Sciatic nerve (tissue), 2 donors: ENCODE results near the gene FSTL4. TPM values are rescaled to one million over a fixed set of nuclear protein-coding genes. Genes with fewer than 3 reads are reported as not detected.

Source experiments
- ATAC-seq: fragments of 200-7000 bp; cut with Tn5 transposase; one replicate; pipeline ENCODE4 v1.9.1; 2020; ENCODE audit warnings: mild to moderate bottlenecking, moderate library complexity
- DNase-seq: peaks from one replicate; pipeline ENCODE4 v3.0.0-alpha.2; 2020; ENCODE audit warnings: low spot score
- intact Hi-C: fragments of 100-400 bp; cut with DNase I; formaldehyde crosslinking; loops from one replicate; pipeline ENCODE4 v1.14.2; 2022
- total RNA-seq: library from RNA; stranded (reverse); fragmentation: NEBNext Ultra II Directional; extraction: Animal tissue kit (Norgen Biotek cat#: 25700); gene quantifications from one replicate; pipeline ENCODE4 v1.2.1, GENCODE V29; 2021
- donor health status: DM: no; HTN: no; CAD: no.
- donor health status: DM: no; HTN: no; CAD: no.

The FSTL4 gene
- total RNA-seq, 1 donor from 2014 or later = not detected

DNA sequence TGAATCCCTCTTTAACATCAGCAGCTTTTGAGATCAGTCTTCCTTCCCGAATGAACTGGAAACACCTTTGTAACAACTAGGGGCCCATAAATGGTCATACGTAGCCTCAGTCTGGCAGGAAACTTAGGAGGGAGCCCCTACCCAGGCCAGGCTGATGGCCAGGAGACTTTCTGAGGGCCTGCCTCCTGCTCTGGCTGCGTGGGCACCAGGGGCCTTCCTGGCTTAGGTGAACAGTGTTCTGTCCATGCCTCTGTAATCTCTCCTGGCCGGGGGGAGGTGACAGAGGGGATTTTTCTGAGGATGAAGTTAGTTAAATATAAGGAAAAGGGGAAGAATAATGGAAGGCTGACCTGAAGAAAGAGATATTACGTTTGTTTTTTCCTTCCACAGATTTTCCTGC lies 843 bp upstream of the FSTL4 start:
- no peak for DNase-seq
- intact Hi-C loops = no loop called here
- no peak for ATAC-seq

DNA sequence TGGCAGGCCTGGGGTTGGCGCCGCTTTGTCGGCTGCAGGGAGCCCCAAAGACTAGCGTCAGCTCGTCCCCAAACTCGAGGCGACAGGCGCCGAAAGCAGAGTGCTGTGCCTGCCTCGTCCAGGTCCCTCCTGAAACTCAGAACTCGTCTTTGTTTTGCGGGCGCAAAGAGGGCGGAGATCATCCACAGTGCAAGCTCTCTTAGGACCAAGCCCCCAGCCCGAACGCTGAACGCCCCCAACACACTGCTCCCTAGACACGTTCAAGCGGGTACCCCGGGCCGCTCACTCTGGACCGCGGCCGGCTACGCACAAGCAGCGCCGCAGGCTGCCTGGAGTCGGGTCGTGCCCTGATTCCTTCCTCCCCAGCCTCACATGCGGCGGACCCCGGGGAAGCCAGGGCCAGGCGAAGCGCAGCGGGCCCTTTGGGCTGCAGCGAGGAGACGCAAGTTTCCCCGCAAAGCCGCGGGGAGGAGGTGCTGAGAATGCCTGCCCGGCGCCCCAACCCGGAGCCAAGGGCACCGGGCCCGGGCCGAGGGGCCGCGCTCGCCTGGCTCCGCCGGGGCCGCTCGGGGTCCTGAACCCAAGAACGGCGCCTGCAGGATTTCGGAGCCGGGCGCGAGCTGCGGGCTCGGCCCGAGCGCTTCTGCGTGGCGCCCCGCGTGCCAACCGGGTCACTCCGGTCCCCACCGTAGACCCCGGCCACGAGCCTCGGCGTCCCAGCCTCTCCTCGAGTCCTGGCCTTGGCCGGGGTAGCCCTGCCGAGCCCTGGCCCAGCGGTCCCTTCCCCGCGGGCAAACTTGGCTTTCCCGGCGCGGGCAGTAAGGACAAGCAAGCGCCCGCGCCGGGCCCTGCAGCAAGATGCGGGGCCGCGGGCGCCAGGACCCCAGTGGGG lies 738 bp downstream of the FSTL4 start:
- ATAC-seq (no peak), DNase-seq (no peak)
- intact Hi-C loops = no loop called here

DNA sequence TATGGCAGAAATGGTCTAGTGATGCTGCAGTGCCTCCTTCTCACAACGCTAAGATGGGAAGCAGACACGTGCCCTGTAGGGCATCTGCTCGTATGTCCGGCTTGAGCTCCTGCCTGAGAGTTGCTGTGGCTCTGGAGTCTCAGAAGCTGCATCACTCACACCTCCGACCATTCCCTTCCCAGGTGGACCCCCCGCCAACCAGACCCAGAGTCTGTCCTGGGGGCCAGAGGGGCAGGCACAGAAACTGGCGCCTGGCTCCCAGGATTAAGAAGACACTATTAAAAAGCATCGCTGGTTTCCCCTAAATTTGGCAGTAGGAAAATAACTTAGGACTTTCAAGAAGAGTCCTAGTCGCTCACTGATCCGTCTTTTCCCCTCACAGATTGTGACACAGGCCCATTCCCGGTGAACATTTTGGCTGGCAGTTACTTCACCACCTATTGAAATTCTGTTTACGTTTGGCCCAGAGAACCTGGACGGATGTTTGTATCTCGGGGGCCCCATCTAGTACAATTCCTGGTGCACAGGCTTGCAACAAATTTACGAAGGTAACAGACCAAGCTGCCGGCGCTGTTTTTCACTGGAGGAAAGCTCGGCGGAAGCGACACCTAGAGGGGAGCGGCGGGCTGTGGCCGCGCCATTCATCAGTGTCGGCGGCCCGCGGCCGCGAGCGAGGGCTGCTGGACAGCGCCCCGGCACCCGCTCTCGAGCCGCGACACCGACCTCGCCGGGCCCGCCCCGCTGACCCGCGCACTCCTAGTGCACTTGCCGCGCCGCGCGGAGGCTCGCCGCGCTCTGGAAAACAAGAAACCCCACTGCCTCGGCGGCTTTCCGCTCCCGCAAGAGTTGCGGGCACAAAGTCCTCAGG lies 1.6 kb downstream of the FSTL4 start:
- intact Hi-C loops = no loop called here
- DNase-seq = peak; percentile 74
- peak; percentile 89 for ATAC-seq

DNA sequence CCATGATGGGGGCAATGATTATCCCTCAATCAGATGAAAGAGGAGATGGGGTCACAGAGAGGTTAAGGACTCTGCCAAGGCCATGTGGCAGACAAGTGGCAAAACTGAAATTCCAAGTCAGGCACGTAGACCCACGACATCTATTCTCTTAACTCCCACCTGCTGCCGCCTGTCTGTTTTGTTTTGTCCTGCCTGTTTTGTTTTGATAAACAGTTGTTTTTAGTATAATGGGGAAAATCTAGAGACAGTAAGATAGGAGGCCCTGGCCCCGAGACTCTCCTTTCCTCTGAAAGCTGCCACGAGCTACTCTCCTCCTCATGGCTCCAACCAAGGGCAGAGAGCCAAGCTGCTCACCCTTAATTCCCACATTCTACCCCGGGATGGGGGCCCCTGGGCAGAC lies 4.9 kb downstream of the FSTL4 start:
- DNase-seq (no peak), ATAC-seq (no peak)
- intact Hi-C loops = no loop called here

DNA sequence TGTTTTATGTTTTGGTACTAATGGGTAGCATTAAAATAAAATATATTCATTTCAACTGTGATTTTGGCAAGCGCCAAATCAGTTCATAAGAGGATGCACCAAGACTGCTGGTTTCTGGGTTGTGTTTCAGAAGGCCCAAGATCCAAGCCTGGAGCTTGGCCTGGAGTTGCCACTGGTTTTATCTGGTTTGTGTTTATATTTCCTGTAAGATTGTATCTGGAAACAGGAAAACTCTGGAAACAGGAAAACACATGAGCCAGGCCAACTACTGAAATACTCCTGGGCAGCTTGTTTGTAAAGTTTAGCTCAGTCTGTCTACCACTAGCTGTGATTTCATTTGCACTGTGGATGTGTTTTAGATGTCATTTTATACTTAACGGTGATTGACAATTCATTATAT lies 5.5 kb downstream of the FSTL4 start:
- intact Hi-C loops = no loop called here
- DNase-seq (no peak), ATAC-seq (no peak)

DNA sequence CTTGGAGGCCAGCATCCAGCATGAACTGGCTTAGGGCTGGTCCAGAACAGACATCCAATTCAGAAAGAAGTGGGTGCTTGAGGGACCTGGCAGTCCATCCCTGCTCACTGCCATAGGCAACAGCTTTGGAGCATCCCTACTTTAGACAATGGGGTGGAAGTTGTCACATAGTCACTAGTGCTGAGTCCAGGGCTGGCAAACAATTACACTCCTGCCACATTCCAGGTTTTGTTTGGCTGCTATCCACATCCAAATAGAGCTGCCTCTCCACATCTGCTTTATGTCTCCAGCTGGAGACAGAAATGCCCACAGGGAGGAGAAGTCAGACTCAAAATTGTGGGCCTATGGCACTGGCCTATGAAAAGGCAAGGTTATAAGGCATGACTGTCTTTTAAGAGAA lies 7.0 kb downstream of the FSTL4 start:
- DNase-seq = no peak
- ATAC-seq = no peak
- intact Hi-C loops = no loop called here

DNA sequence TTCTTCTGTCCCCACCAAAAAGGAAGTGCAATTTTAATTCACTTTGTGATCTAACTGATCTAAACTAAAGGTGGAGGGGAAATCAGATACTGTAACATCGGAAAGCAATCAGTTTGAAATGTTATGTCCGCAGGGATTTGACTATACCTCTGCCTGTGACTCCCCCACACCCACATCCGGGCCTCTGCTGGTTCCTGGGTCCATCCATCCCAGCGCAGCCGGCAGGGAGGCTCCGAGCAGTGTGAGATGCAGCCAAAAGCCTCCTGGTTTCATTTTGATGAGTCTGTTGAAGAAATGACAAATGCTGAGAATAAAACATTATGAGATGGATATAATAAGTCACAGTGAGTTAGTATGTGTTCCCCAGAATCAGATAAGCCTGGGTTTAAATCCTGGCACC lies 8.6 kb downstream of the FSTL4 start:
- ATAC-seq (no peak), DNase-seq (no peak)
- intact Hi-C loops = no loop called here

DNA sequence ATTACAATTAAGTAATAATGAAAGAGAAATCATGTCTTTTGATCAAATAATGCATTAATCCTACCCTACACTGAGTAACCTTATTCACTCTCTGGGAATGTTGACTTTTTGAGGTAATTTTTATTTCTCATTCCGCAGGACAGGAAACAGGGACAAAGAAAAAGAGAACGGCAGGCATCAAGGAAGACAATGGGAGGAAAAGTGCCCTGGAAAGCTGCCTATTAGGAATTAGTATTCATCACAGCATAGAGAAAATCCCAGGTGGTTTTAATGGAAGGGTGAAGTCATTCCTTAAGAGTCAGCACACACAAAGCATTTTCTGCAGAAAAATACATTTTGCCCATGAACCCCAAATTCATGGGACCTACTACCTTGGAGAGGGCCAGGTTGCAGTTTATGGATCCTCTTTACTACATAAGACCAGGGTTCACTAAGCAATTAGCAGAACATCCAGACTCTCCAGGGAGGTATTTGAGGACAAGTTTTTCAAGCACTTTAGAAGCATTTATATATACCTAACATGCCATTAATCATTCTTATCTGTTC lies 9.4 kb downstream of the FSTL4 start:
- DNase-seq = no peak
- intact Hi-C loops = no loop called here
- ATAC-seq = no peak

DNA sequence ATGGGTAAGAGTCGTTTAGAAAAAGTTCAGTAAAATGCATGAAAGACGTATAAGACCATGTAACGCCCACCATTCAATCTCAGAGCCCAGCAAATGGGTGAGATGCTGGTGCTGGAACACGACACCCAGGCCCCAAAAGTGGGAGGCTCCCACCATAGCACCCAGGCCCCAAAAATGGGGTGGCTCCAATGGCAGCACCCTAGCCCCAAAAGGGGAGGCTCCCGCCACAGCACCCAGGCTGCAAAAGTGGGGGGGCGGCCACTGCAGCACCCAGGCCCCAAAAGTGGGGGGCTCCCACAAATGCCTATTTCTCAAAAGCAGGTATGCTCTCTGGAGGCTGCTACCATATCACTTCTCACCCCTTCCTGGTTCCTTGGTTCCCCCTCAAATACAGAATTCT lies 12.7 kb downstream of the FSTL4 start:
- no peak for ATAC-seq
- no peak for DNase-seq
- intact Hi-C loops = no loop called here

DNA sequence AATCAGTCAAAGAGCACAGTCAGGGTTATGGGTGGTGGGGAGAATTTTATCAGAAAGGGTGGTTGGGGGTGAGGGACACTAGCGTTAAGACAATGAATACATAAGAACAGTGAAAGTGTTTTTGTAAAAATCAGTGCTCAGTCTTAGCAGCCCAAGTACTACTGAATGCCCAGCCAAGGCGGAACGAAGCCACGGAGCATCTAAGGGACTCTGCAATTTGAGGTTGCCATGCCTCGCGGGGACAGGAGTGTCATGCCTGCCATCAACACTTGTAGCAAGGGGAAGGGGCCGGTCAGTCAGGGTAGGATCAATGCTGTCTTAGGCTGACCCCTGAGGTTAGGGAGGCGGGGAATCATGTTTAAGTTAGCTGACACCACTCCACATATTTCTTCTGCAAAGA lies 13.3 kb downstream of the FSTL4 start:
- no peak for ATAC-seq
- no peak for DNase-seq
- intact Hi-C loops = no loop called here

DNA sequence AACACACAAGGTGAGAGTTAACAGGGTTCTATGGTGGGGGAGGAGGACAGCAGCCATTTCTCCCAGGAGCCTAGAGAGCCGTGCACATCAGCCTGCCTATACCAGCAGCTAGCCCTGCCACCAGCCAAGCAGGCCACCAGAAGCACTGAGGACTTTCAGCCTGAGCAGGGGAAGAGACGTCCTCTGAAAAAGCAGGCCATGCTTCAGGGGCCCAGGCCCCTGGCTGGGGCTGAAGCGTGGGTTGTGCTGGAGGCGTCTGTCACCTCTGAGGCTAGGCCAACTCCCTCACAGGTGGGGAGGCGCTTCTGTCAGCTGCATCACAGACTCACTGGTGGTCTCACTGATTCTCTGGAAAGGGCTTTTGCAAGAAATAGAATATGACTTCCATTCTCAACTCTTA lies 16.3 kb downstream of the FSTL4 start:
- no peak for ATAC-seq
- no peak for DNase-seq
- intact Hi-C loops = no loop called here

DNA sequence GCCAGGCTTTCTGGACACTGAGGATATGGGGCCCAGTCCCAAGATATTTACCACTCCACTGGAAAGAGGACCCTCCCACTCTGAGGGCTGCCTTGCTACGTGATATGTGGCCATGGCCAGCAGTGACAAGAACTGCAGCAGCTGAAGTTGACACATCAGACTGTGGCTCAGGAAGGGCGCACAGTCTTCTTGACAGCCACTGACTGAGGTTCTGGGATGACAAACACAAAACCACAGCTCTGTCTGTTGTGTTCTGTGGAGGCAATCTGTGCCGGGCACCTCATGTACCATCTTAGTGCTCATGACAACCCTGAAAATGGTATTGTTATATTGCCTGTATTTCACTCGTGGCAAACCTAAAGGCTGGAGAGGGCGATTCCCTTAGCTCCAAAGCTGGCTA lies 16.9 kb downstream of the FSTL4 start:
- DNase-seq (no peak), ATAC-seq (no peak)
- intact Hi-C loops = no loop called here

DNA sequence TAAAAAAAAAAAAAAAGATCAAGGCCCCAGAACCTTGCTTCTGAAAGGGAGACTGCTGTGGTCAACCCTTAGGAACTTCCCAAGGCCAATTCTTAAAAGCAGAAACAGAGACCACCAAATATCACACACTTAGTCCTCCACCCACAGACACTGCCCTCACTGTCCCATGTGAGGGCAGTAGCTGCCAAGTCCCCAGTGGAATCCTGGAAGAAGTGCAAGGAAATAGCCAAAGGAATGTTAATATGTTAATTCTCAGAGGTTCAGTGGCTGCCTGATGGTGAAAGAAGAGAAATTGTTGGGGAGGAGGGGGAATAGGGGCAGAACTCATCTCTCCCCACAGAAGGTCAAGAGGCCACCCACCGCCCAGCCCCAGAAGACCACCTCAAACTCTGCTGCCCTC lies 23.1 kb downstream of the FSTL4 start:
- DNase-seq (no peak), ATAC-seq (no peak)
- intact Hi-C loops = no loop called here

DNA sequence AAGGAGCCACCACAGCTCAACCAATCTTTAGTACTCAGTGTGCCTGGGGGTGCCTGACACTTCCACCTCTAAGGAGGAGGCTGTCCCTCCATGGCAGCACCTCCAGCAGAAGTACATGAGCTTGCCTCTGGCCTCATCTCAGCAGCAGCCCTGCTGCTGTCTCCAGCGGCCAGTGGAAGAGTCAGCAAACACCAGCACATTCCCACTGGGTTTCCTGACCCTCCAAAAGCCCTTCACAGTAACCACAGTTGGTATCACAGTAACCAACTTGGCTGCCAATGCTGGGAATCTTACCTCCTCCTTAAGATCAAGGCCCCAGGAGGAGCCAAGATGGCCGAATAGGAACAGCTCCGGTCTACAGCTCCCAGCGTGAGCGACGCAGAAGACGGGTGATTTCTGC lies 29.4 kb downstream of the FSTL4 start:
- ATAC-seq = no peak
- intact Hi-C loops = no loop called here

DNA sequence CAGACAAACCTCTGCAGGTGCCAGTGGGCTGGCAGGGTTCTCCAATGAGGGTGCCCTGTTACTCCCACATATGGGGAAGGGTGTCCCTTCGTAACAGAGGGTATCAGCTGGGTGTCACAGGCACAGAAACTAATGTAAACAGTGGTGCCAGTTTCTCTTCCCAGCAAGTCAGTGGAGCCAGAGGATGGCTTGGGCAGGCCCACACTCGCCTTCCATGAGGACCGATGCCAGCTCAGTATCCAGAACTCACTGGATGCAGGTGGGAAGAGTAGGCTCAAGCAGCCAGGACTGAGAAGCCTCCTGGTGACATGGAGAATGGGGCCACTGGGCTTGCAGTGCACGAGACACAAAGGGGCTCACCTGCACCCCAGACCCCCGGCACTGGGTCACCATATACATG lies 30.4 kb downstream of the FSTL4 start:
- ATAC-seq = no peak

More for the DNA sequence above, 29.4 kb downstream of the FSTL4 start:
- DNase-seq = no peak

DNA sequence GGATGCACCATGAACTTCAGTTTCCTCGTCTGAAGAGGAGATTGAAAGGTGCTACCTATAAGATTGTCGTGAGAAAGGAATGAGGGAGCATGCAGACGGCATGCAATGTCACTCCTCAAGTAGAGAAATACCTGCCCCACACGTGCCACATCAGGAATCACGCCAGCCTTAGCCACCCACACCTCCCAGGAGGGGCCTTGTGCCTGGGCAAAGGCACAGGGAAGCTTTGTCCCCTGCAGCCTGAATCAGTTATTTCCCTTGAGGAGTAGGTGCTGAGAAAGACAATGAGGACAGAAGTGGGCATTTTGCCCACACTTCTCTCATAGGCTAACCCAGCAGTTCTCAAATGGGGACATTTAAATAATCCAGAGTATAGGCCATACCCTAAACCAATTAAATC lies 31.0 kb downstream of the FSTL4 start:
- ATAC-seq (no peak), DNase-seq (no peak)
- intact Hi-C loops = no loop called here

More for the DNA sequence above, 30.4 kb downstream of the FSTL4 start:
- DNase-seq = no peak
- intact Hi-C loops = no loop called here

DNA sequence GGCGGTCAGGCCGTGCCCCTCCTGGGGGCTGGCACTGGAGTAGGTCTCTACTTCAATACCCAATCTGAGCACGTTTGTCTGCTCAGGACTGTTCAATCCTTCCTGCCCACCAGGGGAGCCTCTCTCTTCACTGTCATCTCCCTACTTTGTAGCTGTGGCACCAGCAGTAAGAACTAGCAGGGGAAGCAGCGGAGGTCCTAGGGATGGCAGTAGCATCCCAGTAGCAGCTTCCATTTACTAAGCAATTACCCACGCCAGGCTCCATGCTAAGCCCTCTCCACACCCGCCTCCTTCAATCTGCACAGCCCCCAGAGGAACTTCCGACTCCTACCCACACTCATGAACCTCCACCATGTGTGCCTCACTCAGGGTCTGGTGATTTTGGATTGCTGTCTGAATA lies 31.7 kb downstream of the FSTL4 start:
- ATAC-seq = no peak
- DNase-seq = no peak
- intact Hi-C loops = no loop called here

DNA sequence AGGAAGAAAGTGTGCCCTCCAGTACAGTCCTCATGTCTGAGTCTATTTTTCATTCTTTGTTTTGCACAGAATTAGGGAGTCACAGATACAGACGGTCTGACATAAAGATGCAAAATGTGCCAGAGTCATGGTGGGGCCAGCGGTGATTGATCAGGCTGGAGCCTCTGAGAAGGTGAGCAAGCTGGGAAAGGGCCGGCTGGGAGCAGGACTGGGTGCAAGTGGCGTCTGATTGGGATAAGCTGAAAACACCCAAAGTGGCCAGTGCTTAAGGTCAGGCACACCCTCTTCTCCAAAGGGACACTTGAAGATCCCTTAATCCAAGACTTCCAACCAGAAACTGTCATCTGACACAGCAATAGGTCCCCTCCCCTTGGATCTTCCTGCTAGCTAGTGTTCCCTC lies 32.6 kb downstream of the FSTL4 start:
- intact Hi-C loops = no loop called here
- DNase-seq = no peak
- ATAC-seq = no peak

DNA sequence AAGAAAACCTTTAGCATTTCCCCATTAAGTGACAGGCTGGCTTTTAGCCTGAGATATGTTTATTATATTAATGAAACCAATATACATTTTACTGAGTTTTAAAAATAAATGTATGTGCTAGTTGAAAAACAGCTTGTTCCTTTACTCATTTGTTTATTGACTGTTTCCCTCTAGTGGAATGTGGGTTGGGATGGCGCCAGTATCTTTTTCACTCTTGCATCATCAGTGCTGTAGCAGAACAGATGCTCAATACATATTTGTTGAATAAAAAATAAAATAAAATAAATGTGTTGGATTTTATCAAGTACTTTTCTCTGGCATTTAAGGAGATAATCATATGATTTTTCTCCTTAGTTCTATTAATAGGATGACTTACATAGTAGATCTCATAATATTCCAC lies 43.0 kb downstream of the FSTL4 start:
- DNase-seq = no peak
- intact Hi-C loops = no loop called here
- no peak for ATAC-seq

DNA sequence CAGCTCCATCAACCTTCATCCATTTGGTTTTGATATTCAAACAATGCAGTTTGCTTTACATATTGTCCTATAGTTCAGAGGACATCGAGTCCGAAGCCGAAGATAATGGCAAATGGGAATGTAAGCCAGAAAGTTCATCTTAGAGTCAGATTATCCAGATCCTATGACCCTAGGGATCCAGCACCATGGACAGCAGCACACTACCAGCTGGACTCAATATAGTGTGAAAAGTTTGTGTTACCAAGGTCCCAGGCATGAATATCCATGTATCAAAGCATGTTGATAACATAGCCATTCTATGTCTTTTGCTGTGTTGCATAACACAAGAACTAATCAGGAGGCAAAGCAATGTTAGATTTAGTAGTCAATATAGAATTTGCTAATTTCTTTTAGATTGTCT lies 46.3 kb downstream of the FSTL4 start:
- DNase-seq = peak; percentile 68
- intact Hi-C loops = no loop called here
- no peak for ATAC-seq
